Measurements from ENCODE around the gene PSMB10.

Gene PSMB10

DNA sequence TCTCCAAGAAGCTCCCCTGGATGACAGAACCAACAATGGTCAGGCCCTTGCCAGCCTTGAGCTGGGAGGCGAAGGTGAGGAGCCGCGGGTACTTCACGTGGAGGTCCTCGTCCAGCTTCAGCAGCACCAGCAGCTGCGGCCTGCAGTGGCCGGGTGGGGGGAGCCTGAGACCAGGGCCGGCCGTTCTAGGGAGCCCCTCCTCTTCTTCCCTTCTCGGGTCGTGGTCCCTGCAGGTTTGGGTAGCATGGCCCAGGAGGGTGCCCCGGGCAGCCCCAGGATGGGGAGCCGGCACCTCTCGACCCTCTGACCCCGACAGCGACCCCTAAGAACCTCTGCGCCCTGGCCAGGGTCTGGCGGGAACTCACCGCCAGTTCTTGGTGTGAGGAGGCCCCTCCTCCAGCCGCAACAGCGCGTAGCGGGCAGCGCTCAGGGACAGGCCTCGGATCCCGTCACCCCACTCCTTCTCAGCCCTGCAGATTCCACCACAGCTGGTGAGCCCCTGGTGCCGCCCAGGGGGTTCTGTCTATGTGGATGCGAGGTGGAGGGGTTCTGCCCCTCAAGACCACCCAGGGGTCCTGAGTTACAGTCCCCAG lies 10.4 kb upstream of the PSMB10 start:
- DNase-seq (ENCODE audit: low spot score) = no peak
- ChIA-PET CTCF (interaction anchor here (0.5 to 0.6 kb wide), 2 partner anchors 42 to 406 kb away, joined by 3 read pairs; no protein-coding TSS in a partner anchor), POLR2A (ENCODE audit: low non-redundant PET) (no interaction called here)
- TF ChIP-seq, protein P1, sequence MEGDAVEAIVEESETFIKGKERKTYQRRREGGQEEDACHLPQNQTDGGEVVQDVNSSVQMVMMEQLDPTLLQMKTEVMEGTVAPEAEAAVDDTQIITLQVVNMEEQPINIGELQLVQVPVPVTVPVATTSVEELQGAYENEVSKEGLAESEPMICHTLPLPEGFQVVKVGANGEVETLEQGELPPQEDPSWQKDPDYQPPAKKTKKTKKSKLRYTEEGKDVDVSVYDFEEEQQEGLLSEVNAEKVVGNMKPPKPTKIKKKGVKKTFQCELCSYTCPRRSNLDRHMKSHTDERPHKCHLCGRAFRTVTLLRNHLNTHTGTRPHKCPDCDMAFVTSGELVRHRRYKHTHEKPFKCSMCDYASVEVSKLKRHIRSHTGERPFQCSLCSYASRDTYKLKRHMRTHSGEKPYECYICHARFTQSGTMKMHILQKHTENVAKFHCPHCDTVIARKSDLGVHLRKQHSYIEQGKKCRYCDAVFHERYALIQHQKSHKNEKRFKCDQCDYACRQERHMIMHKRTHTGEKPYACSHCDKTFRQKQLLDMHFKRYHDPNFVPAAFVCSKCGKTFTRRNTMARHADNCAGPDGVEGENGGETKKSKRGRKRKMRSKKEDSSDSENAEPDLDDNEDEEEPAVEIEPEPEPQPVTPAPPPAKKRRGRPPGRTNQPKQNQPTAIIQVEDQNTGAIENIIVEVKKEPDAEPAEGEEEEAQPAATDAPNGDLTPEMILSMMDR (conservative IDR thresholded peaks at IDR 0.05; ENCODE audit: low read depth) = no peak
- peak overlapping the region; percentile 11 for H3K27ac ChIP-seq

DNA sequence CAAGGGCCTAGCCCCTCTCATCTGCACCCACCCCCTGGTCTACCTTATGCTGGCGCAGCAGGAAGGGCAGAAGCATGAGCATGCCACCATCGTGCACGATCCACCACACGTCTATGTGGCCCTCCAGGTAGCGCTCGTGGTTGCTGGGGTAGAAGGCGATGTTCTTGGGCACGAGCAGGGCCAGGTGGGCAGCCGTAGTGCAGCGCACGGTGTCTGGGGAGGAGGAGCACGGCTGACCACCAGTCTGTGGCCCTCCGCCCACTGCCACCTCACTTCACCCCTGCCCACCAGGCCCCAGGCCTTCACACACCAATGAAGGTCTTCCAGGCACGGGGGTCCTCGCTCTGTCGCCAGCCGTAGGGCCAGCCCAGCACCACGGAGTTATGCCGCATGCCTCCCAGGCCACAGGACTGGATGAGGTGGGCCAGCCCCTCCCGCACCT lies 9.5 kb upstream of the PSMB10 start:
- H3K27ac ChIP-seq = peak overlapping the region; percentile 64
- TF ChIP-seq, protein P1 (conservative IDR thresholded peaks at IDR 0.05; ENCODE audit: low read depth) = no peak
- CTCF ChIA-PET = no interaction called here
- POLR2A ChIA-PET (ENCODE audit: low non-redundant PET) = no interaction called here
- no peak for DNase-seq (ENCODE audit: low spot score)

DNA sequence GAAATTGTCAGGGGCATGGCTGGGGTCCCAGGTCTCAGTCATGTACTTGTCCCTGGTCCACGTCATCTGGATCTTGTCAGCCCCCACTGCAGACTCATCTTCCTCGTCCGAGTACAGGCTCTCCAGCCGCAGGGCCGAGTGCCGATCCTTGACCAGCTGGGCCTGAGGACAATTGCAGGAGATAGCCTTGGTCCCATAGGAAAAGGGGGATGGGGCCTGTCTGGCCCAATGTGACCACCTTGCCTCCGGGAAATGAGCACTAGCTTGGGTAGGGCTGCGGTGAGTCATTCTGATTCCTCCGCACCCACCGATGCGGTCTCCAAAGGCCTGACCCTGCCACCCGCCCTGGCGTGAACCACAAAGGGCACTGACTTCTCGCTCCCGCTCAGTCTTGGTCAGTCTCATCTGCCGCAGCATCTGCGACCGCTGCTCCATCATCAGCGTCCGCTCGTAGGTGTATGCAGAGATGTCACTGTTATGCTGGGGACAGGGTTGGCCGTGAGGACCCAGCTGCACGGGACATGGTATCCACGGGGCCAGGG lies 8.8 kb upstream of the PSMB10 start:
- POLR2A ChIA-PET (ENCODE audit: low non-redundant PET) = no interaction called here
- peak overlapping the region; percentile 64 for H3K27ac ChIP-seq
- no peak for DNase-seq (ENCODE audit: low spot score)
- CTCF ChIA-PET = no interaction called here
- TF ChIP-seq, protein P1 (conservative IDR thresholded peaks at IDR 0.05; ENCODE audit: low read depth) = no peak

DNA sequence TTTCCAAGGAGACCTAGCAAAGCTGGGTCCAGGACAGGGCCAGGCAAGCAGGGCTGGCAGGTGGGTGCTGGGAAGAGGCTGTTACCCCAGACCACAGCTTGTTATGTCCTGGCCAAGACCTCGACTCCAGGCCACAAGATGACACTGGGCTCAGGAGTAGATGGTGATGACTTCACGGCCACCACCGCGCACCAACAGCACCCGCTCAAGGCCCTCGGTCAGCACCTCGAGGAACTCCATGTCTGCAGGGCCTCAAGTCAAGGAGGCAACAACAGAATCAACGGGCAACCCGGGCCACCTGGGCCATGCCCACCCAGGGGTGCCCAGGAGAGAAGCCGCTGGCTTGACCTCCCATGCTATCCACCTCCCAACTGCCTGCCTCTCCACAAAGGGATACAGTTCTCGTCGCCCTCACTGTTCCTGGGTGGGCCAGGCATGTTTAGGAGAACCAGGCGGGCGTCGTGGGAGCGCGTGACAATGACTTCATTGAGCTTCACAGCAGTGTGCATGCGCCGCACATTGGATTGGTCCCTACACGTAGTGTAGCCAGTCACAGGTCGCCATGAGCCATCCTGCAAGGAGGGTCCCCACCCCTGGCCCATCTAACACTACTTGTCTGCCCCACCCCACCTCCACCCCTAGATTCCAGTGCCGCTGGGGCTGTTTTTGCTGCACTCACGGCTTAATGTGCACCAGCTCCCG lies 8.2 kb upstream of the PSMB10 start:
- CTCF ChIA-PET = no interaction called here
- H3K27ac ChIP-seq = peak overlapping the region; percentile 64
- TF ChIP-seq, protein P1 (conservative IDR thresholded peaks at IDR 0.05; ENCODE audit: low read depth) = no peak
- no peak for DNase-seq (ENCODE audit: low spot score)
- POLR2A ChIA-PET (ENCODE audit: low non-redundant PET) = no interaction called here

DNA sequence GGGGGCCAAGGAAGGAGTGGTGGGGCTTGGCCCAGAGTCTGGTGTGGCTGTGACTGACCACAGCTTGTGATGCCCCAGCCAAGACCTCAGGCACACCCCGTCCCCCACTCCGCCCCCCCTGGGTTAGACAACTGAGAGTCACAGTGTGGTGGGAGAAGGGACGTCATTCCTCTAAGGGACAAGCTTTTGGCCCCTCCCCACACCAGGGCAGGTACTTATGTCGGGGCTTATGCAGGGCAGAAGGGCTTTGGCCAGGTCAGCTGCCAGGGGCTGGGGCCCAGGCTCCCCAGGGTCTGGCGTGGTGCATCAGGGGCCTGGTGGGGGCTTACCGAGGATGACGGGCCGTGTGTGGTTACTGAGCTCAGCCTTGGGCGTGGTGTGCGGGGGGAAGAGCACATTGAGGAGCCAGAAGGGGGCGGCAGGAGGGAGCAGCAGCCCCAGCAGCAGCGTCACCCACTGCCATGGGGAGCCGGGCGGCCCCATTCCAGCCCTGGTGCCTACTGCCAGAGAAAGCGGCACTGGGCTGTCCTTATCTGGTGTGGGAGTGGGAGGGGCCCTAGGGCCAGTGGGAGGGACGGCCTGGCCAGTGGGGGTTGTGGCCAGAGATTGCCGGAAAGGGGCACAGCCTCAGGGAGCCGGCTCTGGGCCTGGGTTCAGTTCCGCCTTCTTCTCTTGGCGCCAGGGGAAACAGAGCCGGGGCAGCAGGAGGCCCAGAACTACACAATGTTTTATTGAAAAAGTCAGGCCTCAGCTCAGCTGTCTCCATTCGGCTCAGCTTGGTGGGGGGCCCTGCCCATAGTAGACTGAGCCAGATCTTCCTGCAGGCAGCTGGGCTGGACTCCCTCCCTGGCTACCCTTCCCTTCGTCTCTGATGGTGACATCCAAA lies 7.2 kb upstream of the PSMB10 start, which contains the start of gene LCAT:
LCAT (minus strand) TSS at position 502 of the 886 bp plus-strand sequence; CDS start at position 483, 19 bp downstream.
- ChIA-PET CTCF (interaction anchor here (0.7 to 1.0 kb wide), 2 partner anchors 127 to 544 kb away, joined by 3 to 4 read pairs; no protein-coding TSS in a partner anchor), POLR2A (ENCODE audit: low non-redundant PET) (no interaction called here)
- H3K27ac ChIP-seq = peak within 1 kb of the TSS; percentile 64
- DNase-seq (ENCODE audit: low spot score) = no peak
- TF ChIP-seq, protein P1 (conservative IDR thresholded peaks at IDR 0.05; ENCODE audit: low read depth) = no peak

DNA sequence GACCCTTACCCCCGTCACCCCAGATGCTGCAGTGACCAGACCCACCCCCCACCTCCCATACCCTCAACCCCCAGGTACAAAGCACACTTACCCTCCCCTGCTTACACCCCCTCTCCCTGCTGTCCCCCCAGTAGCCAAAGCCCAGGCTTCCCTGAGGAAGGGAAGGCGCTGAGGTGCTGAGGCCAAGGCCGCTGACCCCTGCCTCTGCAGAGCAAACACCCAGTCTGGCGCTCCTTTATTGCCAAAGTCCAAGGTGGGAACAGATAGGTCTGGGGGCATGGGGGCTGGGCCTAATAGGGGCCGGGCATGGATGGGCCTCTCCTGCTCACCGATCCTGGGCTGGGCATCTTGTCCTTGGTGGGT lies 6.6 kb upstream of the PSMB10 start:
- H3K27ac ChIP-seq = peak overlapping the region; percentile 64
- DNase-seq (ENCODE audit: low spot score) = no peak
- POLR2A ChIA-PET (ENCODE audit: low non-redundant PET) = no interaction called here

More for the DNA sequence above, 6.6 kb upstream of the PSMB10 start:
- TF ChIP-seq, protein P1 (conservative IDR thresholded peaks at IDR 0.05; ENCODE audit: low read depth) = no peak
- CTCF ChIA-PET = interaction anchor here (0.7 to 1.9 kb wide), 3 partner anchors 9 to 544 kb away, joined by 3 to 12 read pairs (median 4); no protein-coding TSS in a partner anchor
